IPS-NIHi7 (cell line): ENCODE results near the gene PLEKHG3.
"Not testable (repeated sequence)": the region's sequence is repeated elsewhere in the genome, so short reads cannot be mapped to it uniquely, and the experiment has no call there.

ENCODE experiments used
- DNase-seq: peaks from one replicate; pipeline ENCODE4 v3.0.0; 2012; ENCODE audit warnings: mixed read lengths; ENCODE audit errors: extremely low spot score

The PLEKHG3 gene

DNA sequence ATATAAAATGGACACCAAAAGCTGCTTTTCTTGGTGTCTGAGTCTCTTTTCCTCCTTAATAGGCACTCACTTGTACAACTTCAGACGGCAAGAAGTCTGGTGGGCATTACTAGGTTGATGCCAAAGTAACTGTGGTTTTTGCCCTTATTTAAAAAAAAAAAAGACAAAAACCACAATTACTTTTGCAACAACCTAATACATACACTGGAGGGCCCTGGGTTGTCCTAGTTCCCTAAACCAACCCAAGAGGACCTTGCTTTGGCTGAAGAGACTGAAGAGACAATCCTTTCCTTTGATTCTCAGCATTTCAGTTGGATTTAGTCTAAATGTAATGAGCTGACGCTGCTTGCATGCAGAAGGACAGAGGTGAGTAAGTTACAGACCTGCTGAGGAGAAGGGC, 16.2 kb upstream of the PLEKHG3 start:
- no peak for DNase-seq

DNA sequence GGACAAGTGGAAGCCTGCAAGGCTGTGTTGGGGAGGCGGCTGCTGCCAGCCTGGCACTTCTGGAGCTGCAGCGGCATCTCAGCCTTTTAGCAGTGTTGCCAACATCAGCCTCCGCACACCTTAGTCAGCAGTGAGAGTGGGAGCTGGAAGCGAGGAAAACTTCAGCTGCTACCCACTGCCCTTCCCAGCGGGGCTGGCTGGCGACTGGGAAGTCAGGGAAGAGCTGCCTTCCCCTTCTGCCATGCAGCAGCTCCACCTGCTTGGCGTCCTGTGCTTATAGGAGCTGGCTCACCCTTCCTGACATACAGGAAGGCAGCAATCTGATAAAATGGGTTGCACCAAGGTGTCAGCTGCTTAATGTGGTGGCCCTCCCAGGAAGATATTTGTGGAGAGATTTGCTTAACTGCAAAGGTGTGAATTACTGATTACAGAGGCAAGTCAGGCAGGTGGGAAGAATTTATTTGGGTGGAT, 15.4 kb upstream of the PLEKHG3 start:
- no peak for DNase-seq

DNA sequence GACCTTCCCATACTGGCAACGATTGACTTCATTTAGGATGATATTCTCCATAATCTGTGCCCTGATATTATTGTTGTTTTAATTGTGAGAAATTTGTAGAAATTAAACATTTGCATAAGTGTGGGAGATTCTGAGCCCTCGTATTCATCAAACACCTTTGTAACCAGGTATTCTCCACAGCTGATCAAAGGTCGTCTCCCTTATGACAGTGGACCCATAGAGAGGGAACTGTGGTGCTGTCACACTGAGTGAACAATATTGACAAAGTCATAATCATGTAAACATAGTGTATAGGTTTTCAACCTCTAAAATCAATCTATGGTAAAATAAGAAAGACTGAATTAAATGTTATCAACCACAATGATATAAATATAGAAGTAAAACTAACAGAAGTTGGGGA, 14.9 kb upstream of the PLEKHG3 start:
- DNase-seq: no peak

DNA sequence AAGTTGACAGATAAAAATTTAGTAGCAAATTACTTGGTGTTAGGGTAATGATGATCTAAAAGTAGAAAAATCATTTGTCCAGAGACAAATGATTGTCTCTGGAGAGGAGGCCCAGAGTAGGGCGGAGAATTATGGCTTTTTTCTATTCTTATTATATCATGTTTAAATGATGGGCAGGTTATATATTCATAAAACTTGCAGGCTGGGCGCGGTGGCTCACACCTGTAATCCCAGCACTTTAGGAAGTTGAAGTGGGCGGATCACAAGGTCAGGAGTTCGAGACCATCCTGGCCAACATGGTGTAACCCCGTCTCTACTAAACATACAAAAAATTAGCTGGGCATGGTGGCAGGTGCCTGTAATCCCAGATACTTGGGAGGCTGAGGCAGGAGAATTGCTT, 13.6 kb upstream of the PLEKHG3 start:
- not testable (repeated sequence) for DNase-seq

DNA sequence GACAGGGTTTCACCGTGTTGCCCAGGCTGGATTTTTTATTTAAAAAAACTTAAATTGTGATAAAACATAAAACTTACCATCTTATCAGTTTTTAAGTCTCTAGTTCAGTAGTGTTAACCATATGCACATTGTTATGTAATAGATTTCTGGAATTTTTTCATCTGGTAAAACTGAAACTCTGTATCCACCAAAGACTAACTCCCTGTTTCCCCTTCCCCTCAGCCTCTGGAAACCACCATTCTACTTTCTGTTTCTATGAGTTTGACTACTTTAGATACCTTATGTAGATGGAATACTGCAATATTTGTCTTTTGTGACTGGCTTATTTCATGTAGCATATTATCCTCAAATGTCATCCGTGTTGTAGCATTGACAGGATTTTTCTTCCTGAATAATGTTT, 12.8 kb upstream of the PLEKHG3 start:
- no peak for DNase-seq

DNA sequence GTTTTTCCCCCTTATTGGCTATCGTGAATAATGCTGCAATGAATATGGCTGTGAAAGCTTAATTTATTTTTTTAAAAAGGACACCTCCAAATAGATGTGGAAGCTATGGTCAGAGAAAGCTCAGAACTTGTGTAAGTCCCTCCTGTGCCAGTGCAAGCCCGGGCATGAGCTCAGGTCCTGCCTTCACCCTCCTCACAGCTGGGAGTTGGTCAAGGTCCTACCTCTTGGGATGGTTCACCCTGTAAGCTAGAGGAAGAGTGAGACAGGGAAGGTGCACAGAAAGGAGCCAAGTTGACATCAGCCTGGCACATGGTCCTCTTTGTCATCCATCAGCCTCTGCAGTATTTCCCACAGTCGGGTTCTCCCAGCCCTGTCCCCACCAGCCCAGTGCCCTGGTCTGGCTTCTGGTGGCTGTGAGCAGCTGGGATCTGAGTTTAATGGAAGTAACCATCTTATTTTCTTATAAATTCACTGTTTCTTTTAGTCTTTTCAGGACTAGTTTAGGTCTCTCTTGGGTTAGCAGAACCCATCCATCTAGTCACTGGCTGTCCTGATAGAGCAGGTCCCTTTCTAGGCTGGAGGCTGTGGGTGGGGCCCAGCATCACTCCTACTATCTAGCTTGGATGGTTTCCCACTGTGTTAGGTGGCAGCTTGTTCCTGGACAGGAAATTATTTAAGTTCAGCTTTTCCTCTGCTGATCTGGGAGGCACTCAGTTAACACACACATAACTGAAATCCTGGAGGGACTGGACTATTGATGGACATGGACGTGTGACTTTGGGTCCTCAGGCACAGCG, 11.8 kb upstream of the PLEKHG3 start:
- no peak for DNase-seq

DNA sequence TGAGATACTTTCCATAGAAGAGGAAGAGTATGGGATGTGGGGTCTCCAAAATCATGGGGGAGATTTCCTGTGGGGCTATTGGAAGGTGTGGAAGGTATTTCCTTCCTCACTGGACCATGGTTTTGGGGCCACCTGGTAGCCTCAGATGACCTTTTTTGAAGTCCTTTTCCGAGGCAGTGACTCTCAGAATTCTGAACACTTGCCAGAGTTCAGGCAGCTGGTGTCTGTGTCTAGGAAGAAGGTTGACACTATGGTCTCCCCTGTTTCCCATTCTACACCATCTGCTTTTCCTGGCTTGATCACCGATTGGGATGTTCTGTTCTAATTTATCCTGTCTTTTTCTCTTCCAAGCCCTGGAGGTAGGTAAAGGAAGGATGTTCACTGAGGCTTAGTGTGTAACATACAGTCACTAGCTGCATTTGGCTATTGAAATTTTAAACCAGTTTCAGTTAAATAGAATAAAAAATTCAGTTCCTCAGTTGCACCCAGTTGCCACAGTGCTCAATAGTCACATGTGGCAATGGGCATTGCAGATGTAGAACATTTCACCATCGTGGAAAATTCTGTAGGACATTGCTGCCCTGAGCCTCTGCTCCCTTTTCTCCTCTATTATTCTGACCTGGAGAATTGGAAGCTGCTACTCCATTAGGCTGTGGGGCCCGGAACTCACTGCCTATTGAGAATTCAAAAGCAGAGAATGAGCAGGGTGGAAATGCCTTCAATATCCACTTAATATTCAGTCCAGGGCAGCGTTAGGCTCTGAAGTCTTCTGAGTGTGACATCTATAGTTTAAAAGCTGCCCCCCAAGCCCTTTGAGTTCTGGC, 11.0 kb upstream of the PLEKHG3 start:
- no peak for DNase-seq

DNA sequence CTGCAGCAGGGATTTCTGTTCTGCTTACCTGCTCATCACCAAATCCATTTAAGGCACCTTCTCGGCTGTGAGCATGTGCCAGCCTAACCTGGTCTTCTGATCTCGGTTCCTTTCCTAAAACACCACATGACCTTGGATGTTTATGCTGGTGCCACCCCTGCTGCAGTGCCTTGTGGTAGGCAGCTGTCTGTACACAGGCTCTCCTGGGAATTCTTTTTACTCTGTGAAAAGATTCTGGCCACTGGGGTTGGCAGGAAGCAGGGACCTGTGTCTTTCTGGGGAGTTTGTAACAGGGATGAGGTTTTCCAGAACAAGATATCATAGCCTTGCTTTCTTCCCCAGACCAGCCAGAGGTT, 10.4 kb upstream of the PLEKHG3 start:
- no peak for DNase-seq

DNA sequence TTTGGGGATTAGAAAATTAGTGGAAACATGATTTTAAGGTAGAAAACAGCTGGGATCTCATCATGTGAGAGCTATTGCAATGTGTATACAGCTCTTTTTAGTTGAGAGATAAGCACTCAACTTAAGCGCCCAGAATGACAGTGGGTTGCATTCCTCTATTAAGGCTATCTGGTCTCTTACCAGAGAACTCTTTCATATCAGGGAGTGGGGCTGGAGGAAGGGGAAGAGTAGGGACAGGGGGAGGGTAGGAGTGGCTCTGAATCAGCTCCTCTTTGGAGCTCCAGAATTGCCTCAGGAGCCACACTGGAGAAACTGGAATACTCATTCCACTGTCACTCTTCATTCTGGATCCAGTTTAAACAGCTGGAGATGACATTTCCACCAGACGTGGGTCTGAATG, 9.2 kb upstream of the PLEKHG3 start:
- no peak for DNase-seq

DNA sequence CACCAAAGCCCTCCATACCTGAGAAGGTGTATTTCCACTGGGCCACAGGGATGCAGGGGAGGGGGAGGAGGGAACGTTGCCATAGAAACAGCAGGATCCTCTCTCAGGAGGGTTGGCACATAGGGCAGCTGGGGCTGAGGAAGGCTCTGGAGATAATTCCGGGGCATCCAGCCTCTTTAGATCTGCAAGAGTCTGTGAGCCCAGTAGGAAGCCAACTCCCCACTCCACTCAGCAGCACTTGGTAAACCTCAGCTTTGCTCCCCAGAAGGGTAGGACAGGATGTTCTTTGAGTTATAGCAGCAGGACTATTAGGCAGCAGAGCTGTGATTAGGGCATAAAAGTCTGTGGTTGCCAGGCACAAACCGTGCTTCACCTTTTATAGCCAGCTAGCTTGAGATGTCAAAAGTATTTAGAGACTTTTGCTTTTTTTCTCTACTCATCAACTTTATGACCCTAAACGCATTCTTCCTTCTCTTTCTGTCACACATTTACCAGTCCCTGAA, 7.8 kb upstream of the PLEKHG3 start:
- DNase-seq: no peak

DNA sequence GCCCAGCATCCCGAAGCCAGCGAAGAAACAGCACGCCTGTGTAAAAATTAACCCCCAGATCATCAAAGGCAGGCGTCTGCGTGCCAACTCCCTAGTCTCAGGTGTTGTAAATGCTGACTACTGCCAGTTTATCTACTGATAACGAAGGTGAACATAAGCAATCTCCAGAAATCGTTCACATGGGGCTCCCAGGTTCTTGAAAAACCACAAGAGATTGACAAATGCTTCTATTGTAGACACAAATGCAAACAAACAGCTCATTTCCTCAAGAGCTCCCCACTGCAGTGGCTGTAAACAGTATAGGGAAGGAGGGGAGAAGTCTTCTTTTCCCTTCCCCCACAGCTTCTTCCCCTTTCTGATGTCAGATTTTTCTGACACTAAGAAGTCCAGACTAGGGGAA, 5.3 kb upstream of the PLEKHG3 start:
- no peak for DNase-seq

DNA sequence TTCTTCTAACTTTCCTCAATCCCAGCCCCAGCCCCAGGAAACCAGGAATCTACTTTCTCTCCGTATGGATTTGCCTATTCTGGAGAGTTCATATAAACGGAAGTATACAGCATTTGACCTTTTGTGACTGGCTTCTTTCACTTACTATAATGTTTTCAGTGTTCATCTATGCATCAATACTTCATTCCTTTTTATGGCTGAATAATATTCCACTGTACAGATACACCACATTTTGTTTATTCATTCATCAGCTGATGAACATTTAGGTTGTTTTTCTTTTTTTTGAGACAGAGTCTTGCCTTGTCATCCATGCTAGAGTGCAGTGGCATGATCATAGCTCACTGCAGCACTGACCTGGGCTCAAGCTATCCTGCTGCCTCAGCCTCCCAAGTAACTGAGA, 3.9 kb upstream of the PLEKHG3 start:
- no peak for DNase-seq

DNA sequence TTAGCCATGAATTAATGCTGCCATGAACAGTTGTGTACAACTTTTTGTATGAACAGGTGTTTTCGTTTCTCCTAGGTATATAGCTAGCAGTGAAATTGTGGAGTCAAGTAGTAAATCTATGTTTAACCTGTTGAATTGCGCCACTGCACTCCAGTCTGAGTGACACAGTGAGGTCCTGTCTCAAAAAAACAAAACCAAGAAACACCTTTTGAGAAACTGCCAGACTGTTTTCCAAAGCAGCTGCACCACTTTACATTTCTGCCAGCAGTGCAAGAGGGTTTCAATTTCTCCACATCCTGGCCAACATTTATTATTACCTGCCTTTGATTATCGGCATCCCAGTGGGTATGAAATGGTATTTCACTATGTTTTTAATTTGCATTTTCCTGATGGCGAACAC, 3.3 kb upstream of the PLEKHG3 start:
- DNase-seq: no peak

DNA sequence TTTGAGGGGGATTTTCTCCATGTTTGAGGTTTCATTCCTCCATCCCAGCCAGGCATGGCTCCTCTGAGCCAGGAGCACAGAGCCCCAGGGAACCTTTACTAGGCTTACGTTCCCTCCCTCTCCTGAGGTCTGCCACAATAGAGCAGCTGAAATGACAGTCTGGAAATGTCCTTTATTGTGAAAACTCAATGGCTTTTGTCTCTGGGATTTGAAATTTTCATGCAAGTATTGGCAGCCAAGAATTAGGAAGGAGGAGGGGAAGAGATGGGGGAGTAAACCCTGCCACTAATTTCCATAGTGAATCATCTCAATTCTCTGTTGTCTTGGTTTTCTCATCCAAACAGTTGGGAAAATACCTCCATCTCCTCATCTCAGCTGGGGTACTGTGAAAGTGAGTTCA, 2.6 kb upstream of the PLEKHG3 start:
- no peak for DNase-seq

DNA sequence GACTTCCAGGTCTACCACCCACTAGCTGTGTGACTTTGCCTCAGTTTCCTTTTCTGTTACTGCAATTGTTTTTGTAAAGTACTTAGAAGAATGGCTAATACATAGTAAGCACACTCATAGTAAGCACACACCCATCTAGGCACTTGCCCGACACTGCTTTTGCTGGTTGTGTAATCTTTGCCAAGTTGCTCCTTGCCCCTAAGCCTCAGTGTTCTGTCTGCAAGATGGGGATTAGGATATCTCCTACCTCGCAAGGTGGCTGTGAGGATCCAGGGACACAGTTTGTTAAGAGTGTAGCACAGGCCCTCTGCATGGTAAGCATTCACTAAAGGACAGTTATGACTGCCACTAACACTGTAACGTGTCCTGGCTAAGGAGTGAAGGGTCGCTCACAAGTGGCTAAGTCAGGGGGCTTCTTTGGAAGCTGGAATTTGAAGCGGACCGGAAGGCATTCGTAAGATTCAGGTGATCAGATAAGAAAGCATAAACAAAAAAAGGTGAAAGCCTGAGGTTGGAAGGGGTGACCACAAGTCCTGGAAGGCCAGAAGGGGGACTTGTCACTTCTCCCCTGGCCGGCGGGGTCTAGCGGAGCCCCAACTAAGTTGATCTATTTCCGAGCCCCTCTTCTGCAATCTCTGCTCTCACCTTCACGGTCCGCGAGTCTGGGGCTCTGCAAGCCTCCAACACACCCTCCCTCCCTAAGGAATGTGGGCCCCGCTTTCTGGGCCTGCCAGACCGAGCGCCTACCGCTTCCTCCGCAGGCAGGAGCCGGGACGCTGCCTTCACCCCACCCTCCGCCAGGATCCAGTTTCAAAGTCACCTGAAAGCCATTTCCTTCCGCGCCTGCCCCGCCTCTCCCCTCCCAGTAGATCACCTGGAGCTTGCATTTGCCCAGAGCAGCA, 1.5 kb upstream of the PLEKHG3 start:
- peak; percentile 81 for DNase-seq

DNA sequence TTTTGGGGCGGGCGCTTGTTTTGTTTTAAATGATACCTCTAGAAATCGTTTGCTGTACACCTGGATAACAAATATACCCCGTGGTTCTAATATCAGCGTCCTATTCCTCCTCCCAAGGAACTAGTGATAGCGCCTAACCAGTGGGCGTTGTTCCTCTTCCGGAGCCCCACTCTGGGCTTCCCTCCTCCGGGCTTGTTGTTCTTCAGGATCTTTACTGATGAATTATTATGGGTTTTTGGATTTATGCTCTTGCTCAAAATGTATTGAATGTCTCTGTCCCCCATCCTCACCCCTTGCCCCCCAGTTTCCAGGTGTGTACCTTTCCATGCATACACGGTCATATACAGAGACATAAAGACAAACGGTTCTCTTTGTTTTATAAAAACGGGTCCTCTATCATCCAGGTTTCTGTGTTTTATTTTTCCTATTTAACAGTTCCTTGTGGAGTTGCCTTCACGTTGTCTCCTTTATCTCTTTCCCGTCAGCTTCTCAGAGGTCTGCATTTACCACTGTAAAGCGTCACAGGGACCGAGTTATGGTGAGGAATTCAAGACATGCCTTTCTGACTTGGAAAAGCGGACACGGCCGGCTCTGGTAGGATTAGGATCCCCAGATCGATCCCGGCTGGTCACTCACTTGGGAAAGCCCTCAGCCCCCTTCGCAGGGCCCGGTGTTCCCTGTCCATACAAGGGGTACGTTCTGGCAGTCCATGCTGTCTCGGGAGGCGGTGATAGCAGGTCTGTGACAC, 655 bp upstream of the PLEKHG3 start:
- no peak for DNase-seq

DNA sequence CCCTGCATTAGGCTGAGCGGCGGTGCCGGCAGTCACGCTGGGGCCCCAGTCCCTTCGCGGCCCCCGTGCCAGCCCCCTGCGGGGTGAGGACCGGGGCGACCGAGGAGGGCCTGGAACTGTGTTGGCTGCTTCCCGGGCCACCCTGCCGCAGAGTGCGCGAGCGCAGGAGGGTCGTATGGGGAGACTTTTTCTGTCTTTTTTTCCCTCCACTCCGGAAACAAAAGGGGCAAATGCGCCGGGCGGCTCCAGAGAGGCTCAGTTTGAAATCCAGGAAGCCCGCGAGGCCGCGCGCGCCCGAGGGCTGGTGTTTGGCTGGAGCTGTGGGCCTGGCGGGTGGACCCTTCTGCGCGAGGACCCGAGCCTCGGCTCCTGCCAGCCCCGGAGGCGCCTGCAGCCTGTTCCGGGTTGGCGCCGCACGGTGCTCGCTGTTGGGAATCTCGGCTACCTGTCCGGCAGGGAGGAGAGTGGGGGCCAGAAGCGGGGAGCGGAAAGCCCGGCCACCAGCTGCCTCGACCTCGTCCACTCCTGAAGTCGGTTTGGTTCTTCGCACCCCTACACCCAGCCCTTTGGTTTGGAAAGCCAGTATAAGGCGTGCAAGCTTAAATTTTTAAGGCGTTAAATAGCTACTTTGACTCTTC, 638 bp downstream of the PLEKHG3 start:
- DNase-seq: no peak

DNA sequence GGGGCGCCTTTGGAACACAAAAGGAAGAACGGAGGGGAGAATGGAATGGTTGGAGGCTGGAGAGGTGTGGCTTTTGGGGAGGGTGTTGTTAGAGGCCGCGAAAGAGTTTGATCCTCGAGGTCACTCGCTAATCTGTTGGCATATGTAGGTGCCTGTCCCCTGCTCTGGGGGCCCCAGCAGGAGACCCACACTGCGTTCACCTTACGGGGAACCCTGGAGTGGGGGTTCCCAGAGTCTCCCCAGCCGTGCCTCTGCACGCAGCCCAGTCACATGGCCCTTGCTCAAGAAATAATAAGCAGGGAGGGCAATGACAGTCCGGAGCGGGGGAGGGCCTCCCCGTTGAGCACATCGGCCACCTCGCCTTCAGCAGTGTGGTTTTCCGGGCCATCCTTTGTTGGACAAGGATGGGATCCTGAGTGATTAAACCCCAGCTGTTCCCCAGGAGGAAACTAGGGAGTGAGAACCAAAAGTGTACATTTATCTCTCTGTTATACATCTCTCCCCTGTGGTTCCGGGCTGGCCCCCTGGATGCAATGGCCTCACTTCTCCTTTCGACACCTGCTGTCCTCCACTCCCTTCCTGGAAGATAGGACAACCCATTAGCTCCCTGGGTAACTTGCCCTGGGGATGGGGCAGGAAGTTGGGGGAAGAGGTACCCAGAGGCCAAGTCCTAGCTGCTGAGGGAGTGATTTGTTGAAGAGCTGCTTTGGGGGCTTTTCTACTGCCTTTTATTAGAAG, 1.3 kb downstream of the PLEKHG3 start:
- no peak for DNase-seq

DNA sequence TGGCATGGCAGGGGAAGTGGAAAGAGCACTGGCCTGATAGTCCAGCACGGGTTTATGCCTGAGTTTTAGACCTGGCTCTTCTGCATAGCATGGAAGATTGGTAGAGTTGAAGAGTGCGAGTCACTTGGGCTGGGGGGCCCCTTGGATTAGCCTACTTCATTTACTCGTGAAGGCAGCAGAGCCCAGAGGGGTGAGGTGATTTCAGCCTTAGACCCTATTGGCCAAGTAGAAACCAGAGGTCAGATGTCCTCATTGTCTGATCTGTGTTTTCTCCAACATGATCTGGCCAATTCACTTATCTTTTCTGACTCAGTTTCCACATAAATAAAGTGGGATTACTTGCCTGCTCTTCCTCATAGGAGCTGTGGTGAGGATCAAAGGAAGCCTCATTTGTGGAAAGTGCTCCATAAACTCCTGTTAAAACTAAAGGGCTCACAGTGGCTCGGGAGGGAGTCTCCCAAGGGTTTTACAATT, 1.9 kb downstream of the PLEKHG3 start:
- DNase-seq: no peak
